Smooth muscle cell of the brain vasculature (primary cell): ENCODE measurements around the gene KLHL3.
"Not testable (repeated sequence)": the region's sequence is repeated elsewhere in the genome, so short reads cannot be mapped to it uniquely, and the experiment has no call there.

Source experiments
- DNase-seq: peaks from one replicate; pipeline ENCODE4 v3.0.0-alpha.2; 2012; ENCODE audit warnings: low read depth, low spot score

The KLHL3 gene, protein sequence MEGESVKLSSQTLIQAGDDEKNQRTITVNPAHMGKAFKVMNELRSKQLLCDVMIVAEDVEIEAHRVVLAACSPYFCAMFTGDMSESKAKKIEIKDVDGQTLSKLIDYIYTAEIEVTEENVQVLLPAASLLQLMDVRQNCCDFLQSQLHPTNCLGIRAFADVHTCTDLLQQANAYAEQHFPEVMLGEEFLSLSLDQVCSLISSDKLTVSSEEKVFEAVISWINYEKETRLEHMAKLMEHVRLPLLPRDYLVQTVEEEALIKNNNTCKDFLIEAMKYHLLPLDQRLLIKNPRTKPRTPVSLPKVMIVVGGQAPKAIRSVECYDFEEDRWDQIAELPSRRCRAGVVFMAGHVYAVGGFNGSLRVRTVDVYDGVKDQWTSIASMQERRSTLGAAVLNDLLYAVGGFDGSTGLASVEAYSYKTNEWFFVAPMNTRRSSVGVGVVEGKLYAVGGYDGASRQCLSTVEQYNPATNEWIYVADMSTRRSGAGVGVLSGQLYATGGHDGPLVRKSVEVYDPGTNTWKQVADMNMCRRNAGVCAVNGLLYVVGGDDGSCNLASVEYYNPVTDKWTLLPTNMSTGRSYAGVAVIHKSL

DNA sequence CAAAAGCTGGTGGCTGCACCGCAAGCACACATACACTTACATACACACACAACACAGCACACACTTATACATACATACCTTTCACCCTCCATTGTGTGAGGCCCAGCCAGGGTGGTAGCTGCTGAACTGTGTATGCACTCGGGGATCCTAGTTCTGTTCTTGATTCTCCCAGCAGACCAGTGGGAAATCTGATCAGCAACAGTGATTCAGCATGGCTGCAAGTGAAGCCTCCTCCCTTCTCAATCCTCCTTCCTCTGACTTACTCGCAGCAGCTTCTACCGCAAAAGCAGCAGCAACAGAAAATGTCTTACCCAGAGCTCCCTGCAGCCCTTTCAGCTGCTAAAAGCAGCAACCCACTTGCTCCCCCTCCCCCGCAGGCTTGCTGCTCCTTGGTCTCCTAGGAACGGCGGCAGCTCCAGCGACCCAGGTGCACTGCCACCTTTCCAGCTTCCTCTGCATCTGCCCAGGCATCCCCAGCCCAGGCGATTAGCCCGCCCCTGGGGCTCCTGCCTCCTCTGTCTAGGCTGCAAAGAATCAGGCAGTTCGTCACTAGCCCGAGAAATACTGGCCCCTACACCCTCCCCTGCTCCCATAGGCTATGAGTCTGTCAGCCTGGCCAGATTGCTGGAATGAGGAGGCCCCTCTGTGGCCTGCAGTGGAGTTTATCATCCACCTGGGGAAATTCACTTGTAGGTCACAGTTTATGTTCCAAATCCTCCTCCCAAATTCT lies at the start of gene KLHL3:
TSS of gene KLHL3 (minus strand) at position 535 of the 730 bp plus-strand sequence. CDS start at position 92, 443 bp downstream.
- no peak for DNase-seq

DNA sequence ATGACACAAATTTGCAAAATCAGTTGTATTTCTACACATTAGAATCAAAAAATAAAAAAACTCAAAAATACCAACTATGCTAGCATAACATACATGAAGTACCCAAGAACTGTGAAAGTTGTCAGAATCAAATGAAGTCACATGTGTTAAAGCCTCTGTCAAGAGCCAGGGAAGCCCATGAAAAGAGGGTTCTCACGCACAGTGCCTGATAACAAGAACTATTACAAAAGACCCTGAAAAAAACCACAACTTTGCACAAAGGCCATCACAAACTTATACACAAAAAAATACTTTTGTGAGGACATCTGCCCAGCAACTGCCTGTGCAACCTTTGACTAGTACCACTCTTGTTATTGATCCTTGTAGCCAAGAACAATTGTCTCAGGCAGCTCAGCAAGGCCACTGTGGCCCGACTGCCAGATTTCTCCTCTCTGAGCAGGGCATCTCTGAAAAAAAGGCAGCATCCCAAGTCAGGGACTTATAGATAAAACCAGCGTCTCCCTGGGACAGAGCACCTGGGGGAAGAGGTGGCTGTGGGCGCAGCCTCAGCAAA lies 47.2 kb upstream of the KLHL3 start:
- DNase-seq, result no peak

DNA sequence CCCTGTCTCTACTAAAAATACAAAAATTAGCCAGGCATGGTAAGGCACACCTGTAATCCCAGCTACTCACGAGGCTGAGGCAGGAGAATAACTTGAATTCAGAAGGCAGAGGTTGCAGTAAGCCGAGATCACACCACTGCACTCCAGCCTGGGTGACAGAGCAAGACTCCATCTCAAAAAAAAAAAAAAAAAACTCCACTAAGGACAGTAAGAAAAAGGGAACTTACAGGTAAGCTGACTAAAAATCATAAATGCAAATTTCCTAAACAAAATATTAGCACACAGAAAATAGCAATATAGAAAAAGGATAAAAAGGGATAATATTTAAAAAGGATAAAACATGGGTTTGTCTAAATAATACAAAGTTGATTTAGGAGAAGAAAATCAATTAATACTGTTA lies 46.2 kb upstream of the KLHL3 start:
- no peak for DNase-seq

DNA sequence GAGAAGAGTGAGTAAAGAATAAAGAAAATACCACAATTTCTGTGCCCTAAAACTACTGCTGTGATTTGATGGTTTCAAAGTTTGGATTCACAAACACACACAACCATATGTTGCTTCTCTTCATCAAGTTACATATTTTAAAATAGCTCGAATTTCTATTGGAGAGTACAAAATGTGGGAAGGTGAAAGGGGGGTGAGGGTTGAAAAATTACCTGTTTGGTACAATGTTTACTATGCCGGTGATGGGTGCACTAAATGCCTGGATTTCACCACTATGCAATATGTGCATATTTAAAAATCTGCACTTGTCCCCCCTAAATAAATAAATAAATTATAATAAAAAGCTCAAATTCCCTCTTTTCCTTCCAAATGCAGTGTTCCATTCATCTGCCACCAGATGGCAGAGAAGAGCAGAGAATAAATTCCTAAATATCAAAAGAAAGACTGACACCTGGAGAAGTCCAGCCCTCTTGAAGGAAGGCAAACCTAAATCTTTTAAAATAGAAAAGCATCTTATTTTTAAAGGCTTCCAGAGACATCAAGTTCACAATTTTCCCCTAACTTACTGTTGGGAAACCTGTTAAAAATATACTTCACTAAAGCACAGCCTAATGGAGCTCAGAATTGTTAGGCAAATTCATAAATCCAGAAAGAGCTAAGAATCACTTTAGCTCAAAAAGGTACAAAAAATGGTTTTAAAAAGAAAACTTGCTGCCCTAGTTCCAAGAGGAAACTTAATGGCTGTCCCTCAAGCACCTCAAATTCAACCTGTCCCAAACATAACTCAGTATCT lies 43.1 kb upstream of the KLHL3 start:
- peak; percentile 29 for DNase-seq

DNA sequence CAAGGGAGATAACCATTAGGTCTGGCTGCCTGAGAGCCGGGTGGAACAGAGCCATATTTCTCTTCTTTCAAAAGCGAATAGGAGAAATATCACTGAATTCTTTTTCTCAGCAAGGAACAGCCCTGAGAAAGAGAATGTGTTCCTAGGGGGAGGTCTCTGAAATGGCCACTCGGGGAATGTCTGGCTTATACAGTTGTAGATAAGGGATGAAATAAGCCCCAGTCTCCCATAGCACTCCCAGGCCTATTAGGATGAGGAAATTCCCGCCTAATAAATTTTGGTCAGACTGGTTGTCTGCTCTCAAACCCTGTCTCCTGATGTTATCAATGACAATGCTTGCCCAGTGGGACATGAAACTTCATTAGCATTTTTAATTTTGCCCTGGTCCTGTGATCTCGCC lies 32.0 kb upstream of the KLHL3 start:
- DNase-seq, result not testable (repeated sequence)

DNA sequence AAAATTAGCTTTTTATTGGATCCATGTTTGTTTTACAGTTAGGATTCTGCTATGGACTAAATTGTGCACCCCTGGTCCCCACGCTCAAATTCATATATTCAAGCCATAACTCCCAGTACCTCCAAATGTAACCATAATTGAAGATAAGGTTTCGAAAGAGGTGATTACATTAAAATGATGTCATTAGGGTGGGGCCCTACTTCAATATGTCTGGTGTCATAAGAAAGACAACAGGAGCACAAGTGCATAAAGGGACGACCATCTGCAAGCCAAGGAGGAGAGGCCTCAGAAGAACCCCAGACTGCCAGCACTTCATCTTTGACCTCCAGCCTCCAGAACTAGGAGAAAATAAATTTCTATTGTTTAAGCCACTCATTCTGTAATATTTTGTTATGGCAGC lies 25.7 kb upstream of the KLHL3 start:
- DNase-seq, result no peak

DNA sequence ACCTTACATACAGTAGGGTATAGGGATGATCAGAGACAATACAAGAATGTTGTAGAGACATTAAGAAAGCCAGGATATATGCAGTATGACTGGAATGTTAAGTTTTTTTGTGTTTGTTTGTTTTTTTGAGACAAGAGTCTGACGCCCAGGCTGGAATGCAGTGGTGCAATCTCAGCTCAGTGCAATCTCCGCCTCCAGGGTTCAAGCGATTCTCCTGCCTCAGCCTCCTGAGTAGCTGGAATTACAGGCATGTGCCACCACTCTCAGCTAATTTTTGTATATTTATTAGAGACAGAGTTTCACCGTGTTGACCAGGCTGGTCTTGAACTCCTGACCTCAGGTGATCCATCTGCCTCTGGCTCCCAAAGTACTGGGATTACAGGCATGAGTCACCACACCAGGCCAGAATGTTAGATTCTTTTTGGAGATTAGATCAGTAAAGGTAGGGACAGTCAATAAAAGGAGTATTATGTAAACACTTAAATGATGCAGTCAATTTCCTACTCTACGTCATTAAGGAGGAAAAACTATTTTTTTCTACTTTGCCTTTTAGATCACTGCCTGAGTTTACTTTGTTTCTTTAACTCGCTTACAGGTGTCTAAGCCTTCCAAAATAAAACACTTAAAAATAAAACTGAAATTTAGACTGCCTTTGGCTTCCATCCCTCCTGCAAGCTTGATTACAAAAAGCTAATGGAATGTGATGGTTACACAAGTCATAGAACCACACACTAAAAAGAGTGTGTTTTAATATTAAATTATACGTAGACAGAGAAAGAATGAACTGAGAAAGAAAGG lies 25.0 kb upstream of the KLHL3 start:
- DNase-seq, result no peak

DNA sequence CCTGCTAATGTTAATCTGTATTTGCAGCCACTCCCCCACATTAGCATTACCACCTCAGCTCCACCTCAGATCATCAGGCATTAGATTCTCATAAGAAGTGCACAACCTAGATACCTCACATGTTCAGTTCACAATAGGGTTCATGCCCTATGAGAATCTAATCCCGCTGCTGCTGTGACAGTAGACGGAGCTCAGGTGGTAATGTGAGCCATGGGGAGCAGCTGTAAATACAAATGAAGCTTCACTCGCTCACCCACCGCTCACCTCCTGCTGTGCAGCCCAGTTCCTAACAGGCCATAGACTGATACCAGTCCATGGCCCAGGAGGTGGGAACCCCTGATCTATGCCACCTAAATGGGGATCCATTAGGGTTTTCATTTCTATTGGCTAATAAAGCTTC lies 24.4 kb upstream of the KLHL3 start:
- DNase-seq, result no peak

DNA sequence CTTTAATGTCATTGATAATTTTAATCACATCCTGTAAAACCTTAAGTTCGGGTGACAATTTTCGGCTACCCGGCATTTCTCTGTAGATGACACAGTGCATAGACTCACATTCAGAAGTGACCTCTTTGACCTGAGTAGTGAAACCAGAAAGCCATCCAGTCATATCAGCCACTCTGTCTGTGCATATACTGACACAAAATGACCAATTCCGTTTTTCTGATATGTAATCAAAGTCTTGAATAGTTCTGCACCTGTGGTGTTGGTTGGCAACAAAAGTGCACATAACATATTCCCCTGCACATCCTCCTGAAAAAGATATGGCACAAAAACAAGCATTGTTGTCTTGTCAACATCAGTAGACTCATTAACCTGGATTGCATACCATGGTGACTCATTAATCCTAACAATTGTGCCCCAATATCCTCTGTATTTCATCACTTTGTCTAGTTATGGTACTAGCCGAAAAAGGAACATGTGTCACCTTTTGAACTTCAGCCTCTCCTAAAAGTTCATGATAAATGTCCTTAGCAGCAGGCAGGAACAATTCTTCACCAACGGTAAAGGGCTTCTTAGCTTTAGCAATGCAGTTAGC lies 22.9 kb upstream of the KLHL3 start:
- DNase-seq, result no peak

DNA sequence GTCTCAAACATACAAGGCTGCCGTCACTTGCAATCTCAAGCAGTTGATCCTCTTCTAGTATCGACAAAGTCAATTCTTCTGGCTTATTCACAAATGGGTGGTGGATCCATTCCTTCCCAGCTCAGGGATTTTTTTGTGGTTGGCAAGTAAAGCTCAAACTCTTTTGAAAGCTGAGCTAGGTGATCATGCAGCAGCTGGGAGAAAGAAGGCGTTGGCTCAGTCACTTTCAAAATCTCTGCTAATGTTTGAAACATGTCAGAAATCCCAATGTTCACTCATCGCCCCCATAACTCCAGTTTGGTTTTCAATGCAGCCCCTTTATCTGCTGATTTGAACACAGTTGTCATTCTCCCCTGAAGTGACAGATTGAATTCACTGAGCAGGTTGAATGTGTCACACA lies 22.2 kb upstream of the KLHL3 start:
- DNase-seq, result no peak

DNA sequence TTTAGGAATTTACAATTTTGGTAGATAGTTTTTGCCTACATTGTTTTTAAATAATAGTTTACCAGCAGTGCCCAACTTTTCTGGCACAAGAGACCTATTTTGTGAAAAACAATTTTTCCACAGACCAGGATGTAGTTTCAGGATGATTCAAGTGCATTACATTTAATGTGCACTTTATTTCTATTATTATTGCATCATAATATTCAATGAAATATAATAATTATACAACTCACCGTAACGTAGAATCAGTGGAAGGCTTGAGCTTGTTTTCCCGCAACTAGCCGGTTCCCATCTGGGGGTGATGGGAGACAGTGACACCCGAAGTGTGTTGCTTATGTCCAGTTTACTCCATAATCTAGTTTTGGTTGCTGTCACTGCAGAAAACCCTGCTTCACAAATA lies 21.7 kb upstream of the KLHL3 start:
- DNase-seq, result no peak

DNA sequence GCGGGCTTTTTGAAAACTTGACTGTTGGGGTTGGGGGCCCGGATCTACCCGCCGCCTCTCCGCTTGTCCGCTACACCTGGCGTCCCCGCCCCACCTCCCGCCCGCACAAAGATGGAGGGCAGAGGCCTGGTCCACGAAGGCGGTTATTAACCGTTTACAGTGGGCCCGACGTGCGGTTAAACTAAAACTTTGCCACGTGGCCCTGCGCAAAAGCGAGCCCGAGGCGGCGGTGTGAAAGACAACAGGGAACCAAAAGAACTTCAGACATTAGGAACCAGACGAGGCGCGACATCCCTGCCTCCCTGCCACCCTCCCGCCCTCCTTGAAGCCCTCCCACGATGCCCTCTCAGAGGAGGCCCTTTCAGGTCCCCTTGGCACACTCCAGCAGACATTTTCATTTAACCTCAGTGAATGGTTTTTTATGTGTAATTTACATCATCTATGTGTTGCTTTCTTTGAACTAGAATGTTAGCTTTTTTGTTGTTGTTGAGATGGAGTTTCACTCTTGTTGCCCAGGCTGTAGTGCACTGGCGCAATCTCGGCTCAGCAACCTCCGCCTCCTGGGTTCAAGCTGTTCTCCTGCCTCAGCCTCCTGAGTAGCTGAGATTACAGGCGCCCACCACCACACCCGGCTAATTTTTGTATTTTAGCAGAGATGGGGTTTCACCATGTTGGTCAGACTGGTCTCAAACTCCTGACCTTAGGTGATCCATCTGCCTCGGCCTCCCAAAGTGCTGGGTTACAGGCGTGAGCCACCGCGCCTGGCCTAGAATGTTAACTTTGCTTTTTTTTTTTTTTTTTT lies 19.3 kb upstream of the KLHL3 start:
- DNase-seq, result no peak

DNA sequence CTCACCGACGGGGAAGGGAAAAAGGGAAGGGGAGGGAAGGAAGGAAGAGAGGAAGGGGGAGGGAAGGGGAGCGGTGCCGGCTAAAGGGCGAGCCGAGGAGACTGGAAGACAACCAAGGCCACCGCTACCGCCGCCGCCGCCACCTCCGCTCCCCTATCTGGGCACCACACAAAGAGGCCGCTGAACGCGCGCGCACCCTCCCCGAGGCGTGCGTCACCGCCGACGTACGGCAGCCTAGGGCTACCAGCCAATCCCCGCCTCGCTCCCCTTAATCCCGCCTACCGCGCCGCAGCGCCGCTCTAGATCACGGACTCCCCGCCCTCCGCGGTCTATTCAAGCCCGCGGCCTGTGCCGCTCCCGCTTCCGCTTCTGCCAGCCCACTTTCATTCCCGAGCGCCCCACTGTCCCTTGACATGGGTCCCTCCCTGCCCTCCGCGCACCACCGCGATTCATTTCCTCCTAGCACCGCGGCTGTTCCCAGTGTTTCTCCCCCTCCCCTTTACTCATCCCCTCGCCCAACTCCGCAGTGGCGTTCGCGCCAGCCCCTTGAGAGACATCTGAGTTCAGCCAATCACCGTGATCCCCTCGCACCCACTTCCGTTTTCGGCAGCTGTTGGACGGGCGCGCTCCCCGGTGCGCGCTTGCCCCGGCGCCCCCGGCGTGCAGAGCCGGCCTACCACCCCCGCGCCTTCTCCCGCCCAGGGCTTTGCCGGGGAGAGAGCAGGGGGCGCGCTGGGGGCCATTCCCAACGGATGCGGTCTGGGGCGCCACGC lies 18.5 kb upstream of the KLHL3 start, which contains the start of gene HNRNPA0:
TSS of gene HNRNPA0 (minus strand) at position 176 of the 773 bp plus-strand sequence. CDS start 297 bp downstream, outside the sequence.
- DNase-seq, result peak; percentile 94

DNA sequence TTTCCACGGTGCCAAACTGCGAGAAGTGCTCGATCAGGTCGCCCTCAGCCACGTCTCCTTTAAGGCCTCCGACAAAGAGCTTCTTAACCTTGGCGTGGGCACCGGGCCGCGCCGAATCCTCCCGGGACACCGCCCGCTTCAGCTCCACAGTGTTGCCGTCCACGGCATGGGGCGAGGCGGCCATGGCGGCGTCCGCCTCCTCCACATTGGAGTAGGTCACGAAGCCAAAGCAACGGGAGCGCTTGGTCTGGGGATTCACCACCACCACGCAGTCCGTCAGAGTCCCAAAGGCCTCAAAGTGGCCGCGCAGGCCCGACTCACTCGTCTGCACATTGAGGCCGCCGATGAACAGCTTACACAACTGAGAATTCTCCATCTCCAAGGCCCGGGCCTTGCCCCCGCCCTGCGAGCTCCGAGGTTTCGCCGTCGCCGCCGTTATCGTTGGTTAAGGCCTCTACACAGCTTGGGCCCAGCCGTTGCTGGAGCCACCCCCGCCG lies 17.9 kb upstream of the KLHL3 start:
- no peak for DNase-seq

DNA sequence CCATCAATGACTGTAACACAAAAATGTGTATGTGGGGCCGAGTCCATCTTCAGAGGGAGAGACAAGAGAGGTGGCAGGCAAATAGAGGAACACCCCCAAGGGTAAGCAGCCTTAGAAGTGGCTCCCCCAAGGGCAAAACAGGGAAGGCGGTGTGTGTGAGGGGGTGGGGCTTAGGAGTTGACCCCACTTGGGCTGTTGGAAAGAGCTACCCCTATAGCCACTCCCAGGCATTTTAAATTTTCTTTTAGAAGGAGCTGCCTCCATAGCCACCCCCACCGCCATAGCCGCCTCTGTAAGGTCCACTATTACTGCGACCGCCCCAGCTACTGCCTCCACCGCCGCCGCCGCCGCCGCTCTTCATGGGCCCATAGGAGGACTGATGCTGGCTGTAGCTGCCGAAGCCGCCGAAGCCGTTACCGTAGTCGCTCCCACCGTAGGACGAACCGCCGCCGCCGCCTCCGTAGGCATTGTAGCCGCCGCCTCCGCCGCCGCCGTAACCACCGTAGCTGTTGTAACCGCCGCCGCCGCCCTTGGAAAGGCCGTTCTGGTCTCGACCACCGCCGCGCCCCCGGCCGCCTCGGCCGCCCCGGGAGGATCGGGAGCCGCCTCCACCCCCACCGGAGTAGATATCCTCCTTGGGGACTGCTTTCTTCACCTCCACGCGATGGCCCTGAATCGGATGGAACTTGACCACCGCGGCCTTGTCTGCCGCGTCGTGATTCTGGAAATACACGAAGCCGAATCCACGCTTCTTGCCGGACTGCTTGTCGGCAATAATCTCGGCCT lies 17.2 kb upstream of the KLHL3 start:
- DNase-seq, result no peak

DNA sequence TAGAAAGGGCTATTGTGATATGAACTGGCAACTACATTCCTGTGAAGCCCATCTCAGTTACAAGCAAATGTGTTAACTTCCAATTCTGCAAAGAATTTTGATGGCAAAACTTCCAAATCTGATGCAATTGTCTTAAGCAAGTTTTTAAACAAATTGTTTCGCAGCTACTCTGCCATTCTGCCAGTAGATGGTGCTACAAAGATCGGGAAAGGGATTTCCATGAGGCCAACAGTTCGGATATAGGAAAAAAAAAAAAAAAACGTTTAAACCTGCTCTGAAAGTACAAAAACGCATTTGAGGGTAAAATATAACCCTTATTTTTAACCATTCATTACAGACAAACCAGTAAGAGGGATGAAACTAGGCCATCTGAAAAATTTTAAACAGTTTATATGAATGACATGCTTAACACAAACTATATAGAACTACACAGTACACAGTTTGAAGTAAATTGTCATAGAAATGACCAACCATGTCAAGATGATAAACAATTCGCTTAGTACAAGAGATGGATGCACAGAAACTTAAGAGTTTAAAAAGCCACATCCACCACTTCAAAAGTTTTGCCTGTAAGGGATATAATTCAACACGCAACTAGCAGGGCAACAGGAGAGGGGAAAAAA lies 16.1 kb upstream of the KLHL3 start:
- DNase-seq, result no peak

DNA sequence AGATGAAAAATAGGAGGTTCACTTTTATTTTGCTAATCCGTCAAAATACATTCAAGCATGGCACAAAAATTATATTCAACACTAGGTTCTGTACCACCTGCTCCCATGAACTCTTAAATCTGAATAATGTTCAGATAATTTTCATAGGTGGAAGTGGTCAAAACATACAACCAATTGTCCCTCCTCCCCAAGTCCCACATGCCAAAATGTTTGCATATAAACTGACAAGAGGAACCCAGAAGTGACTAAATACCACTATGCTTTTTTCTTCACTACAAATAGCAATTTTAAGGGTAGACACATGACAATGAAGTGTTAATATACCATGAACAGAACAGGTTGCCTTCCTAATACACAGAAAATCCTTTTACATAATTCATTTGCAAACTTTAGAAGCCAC lies 14.5 kb upstream of the KLHL3 start:
- DNase-seq, result no peak
